Astrocyte (in vitro differentiated cells and primary cell): ENCODE results near the gene NELFA. TPM values are rescaled to one million over a fixed set of nuclear protein-coding genes. Genes with fewer than 3 reads are reported as not detected.

Source experiments
- DNase-seq: peaks from one replicate; pipeline ENCODE4 v3.0.0-alpha.2; 2010; ENCODE audit warnings: low read depth
- FAIRE-seq: peaks from 2 replicates; lab custom pipeline; 2011; peaks lifted over from hg19 to GRCh38; lab: Jason Lieb, UNC
- H2AFZ ChIP-seq: 2 replicates; pipeline ENCODE4 v1.6.0; 2012; ENCODE audit warnings: low read depth, low read length, inconsistent platforms
- H3K27ac ChIP-seq: 2 replicates; pipeline ENCODE4 v1.5.1; 2011; ENCODE audit warnings: low read depth, low read length, inconsistent platforms
- H3K27me3 ChIP-seq: 2 replicates; pipeline ENCODE4 v1.6.0; 2011; ENCODE audit warnings: low read length, inconsistent platforms; ENCODE audit not compliant: insufficient read depth
- H3K36me3 ChIP-seq: 2 replicates; pipeline ENCODE4 v1.5.1; 2011; ENCODE audit warnings: low read length, inconsistent platforms; ENCODE audit not compliant: insufficient read depth
- H3K4me1 ChIP-seq: 2 replicates; pipeline ENCODE4 v1.5.1; 2011; ENCODE audit warnings: low read length, inconsistent platforms; ENCODE audit not compliant: insufficient read depth
- H3K4me2 ChIP-seq: 2 replicates; pipeline ENCODE4 v1.6.0; 2012; ENCODE audit warnings: low read length, inconsistent platforms
- H3K4me3 ChIP-seq: 2 replicates; pipeline ENCODE4 v1.5.1; 2011; ENCODE audit warnings: low read depth, mild to moderate bottlenecking, low read length, inconsistent platforms; ENCODE audit not compliant: insufficient read depth
- H3K79me2 ChIP-seq: 2 replicates; pipeline ENCODE4 v1.6.0; 2012; ENCODE audit warnings: mild to moderate bottlenecking, low read length, inconsistent platforms; ENCODE audit not compliant: insufficient read depth
- H3K9ac ChIP-seq: 2 replicates; pipeline ENCODE4 v1.6.0; 2012; ENCODE audit warnings: mild to moderate bottlenecking, low read length, inconsistent platforms
- H3K9me3 ChIP-seq: 2 replicates; pipeline ENCODE4 v1.5.1; 2012; ENCODE audit warnings: low read depth, mild to moderate bottlenecking, low read length, inconsistent platforms; ENCODE audit not compliant: insufficient read depth
- H4K20me1 ChIP-seq: 2 replicates; pipeline ENCODE4 v1.6.0; 2012; ENCODE audit warnings: low read length, inconsistent platforms; ENCODE audit not compliant: insufficient read depth
- H3K27ac Mint-ChIP-seq: one replicate; pipeline ENCODE4 v1.8.0; 2021; ENCODE audit warnings: mild to moderate bottlenecking, mixed read lengths; ENCODE audit not compliant: unreplicated experiment
- H3K27me3 Mint-ChIP-seq: one replicate; pipeline ENCODE4 v1.8.0; 2021; ENCODE audit warnings: low read depth, mixed read lengths; ENCODE audit not compliant: unreplicated experiment
- H3K36me3 Mint-ChIP-seq: one replicate; pipeline ENCODE4 v1.8.0; 2021; ENCODE audit warnings: low read depth, mixed read lengths; ENCODE audit not compliant: unreplicated experiment
- H3K4me1 Mint-ChIP-seq: one replicate; pipeline ENCODE4 v1.8.0; 2021; ENCODE audit warnings: low read depth, mixed read lengths; ENCODE audit not compliant: unreplicated experiment
- H3K4me3 Mint-ChIP-seq: one replicate; pipeline ENCODE4 v1.8.0; 2021; ENCODE audit warnings: mild to moderate bottlenecking, moderate library complexity, mixed read lengths; ENCODE audit not compliant: unreplicated experiment
- H3K9me3 Mint-ChIP-seq: one replicate; pipeline ENCODE4 v1.8.0; 2021; ENCODE audit warnings: mild to moderate bottlenecking, mixed read lengths; ENCODE audit not compliant: unreplicated experiment
- CTCF ChIP-seq: IDR thresholded peaks from 2 replicates; pipeline ENCODE4 v1.5.1; 2011; ENCODE audit warnings: low read depth, mild to moderate bottlenecking, inconsistent platforms, low read length, moderate library complexity; ENCODE audit not compliant: insufficient read depth
- EZH2 ChIP-seq: IDR thresholded peaks from 2 replicates; pipeline ENCODE4 v1.6.1; 2012; ENCODE audit warnings: mild to moderate bottlenecking, low read length, inconsistent platforms; ENCODE audit not compliant: insufficient read depth
- total RNA-seq: library from RNA; stranded (reverse); gene quantifications from 2 replicates; pipeline ENCODE4 v1.2.1, GENCODE V29; 2021

Gene NELFA
- total RNA-seq, 1 donor from 2014 or later: 24.5 TPM

GRCh38 chr4:2042204-2042946, 33.6 kb upstream of the NELFA start:
- peak overlapping the region; percentile 58 for H3K4me3 ChIP-seq
- peak overlapping the region; percentile 59 for H3K9ac ChIP-seq
- peaks cover 11% of the 10 kb centered on the region for H3K27me3 ChIP-seq
- no peaks in the 10 kb centered on the region for H3K4me1 Mint-ChIP-seq
- H3K27ac Mint-ChIP-seq: no peak overlapping the region
- peaks cover 7% of the 10 kb centered on the region for H3K4me1 ChIP-seq
- DNase-seq: no peak
- no peaks in the 10 kb centered on the region for H3K9me3 Mint-ChIP-seq
- peak overlapping the region; percentile 67 for H3K4me3 Mint-ChIP-seq
- H3K27me3 Mint-ChIP-seq: peaks cover 16% of the 10 kb centered on the region
- FAIRE-seq: no peak
- H3K36me3 ChIP-seq: no peaks in the 10 kb centered on the region
- peak overlapping the region; percentile 93 for H3K4me2 ChIP-seq
- peak overlapping the region; percentile 87 for H2AFZ ChIP-seq
- H3K27ac ChIP-seq: no peak overlapping the region
- peaks cover 3% of the 10 kb centered on the region for H3K36me3 Mint-ChIP-seq
- TF ChIP-seq EZH2 (no peak), CTCF (no peak)
- no peaks in the 10 kb centered on the region for H3K79me2 ChIP-seq
- H3K9me3 ChIP-seq: no peaks in the 10 kb centered on the region
- peaks cover 12% of the 10 kb centered on the region for H4K20me1 ChIP-seq

- Histone ChIP-seq H3K9ac (peak overlapping the region; percentile 59), H3K27me3 (peaks cover 11% of the 10 kb centered on the region), H3K4me2 (peak overlapping the region; percentile 93), H3K36me3 (no peaks in the 10 kb centered on the region), H3K79me2 (no peaks in the 10 kb centered on the region), H3K27ac (no peak overlapping the region), H3K4me1 (peaks cover 7% of the 10 kb centered on the region), H3K9me3 (no peaks in the 10 kb centered on the region), H2AFZ (peak overlapping the region; percentile 87), H4K20me1 (peaks cover 12% of the 10 kb centered on the region), H3K4me3 (peak overlapping the region; percentile 58)
- H3K36me3 Mint-ChIP-seq: peaks cover 6% of the 10 kb centered on the region
- H3K27ac Mint-ChIP-seq: no peak overlapping the region
- H3K4me3 Mint-ChIP-seq: peak overlapping the region; percentile 85
- peak; percentile 99 for TF ChIP-seq EZH2
- no peak for TF ChIP-seq CTCF
- peak; percentile 13 for DNase-seq
- H3K9me3 Mint-ChIP-seq: peaks cover 3% of the 10 kb centered on the region
- no peaks in the 10 kb centered on the region for H3K4me1 Mint-ChIP-seq
- FAIRE-seq: no peak
- peaks cover 24% of the 10 kb centered on the region for H3K27me3 Mint-ChIP-seq
Measured at GRCh38 chr4:2041239-2042130, 32.7 kb upstream of the NELFA start.
